ENCODE measurements around the gene ANKIB1. TPM values are rescaled to one million over a fixed set of nuclear protein-coding genes. Genes with fewer than 3 reads are reported as not detected.

Gene ANKIB1
- total RNA-seq, 2 experiments from 2014 or later, result 60.0 to 66.9 TPM

- Histone ChIP-seq H3K9me3 (ENCODE audit: control insufficient read depth in 1 of 2, insufficient read depth in 1 of 2, low read length in 2 of 2) (no peaks in the 10 kb centered on the region), H3K36me3 (ENCODE audit: insufficient read depth, low read length) (peaks cover 14% of the 10 kb centered on the region), H3K27me3 (ENCODE audit: control insufficient read depth in 1 of 2, insufficient read depth in 2 of 2, low read length in 2 of 2) (no peaks in the 10 kb centered on the region), H3K27ac (ENCODE audit: low read depth in 1 of 2, low read length in 2 of 2) (no peak overlapping the region), H3K4me1 (ENCODE audit: insufficient read depth, low read length) (no peaks in the 10 kb centered on the region), H3K4me3 (ENCODE audit: low read length) (no peak overlapping the region)
- no peaks in the 10 kb centered on the region for H3K27me3 Mint-ChIP-seq
- no peak overlapping the region for H3K4me3 Mint-ChIP-seq
- POLR2A ChIA-PET, result no interaction called here
- TF ChIP-seq, protein P1, sequence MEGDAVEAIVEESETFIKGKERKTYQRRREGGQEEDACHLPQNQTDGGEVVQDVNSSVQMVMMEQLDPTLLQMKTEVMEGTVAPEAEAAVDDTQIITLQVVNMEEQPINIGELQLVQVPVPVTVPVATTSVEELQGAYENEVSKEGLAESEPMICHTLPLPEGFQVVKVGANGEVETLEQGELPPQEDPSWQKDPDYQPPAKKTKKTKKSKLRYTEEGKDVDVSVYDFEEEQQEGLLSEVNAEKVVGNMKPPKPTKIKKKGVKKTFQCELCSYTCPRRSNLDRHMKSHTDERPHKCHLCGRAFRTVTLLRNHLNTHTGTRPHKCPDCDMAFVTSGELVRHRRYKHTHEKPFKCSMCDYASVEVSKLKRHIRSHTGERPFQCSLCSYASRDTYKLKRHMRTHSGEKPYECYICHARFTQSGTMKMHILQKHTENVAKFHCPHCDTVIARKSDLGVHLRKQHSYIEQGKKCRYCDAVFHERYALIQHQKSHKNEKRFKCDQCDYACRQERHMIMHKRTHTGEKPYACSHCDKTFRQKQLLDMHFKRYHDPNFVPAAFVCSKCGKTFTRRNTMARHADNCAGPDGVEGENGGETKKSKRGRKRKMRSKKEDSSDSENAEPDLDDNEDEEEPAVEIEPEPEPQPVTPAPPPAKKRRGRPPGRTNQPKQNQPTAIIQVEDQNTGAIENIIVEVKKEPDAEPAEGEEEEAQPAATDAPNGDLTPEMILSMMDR (IDR thresholded peaks at IDR 0.05), result no peak
- no peak overlapping the region for H3K27ac Mint-ChIP-seq
- intact Hi-C loops (cut with DNase I, micrococcal nuclease), result no loop called here
- ATAC-seq (ENCODE audit: poor library complexity) (no peak), DNase-seq (no peak)
- H3K9me3 Mint-ChIP-seq, result no peaks in the 10 kb centered on the region
- H3K36me3 Mint-ChIP-seq (ENCODE audit: low read depth), result peaks cover 43% of the 10 kb centered on the region
- CTCF ChIA-PET, result no interaction called here
- H3K4me1 Mint-ChIP-seq (ENCODE audit: low read depth), result peaks cover 17% of the 10 kb centered on the region
Measured at GRCh38 chr7:92295391-92295790, 49.6 kb downstream of the ANKIB1 start.

- no peaks in the 10 kb centered on the region for H3K4me1 ChIP-seq (ENCODE audit: insufficient read depth, low read length)
- intact Hi-C loops (cut with DNase I, micrococcal nuclease), result no loop called here
- Mint-ChIP-seq H3K27ac (no peak overlapping the region), H3K4me1 (ENCODE audit: low read depth) (peaks cover 12% of the 10 kb centered on the region), H3K4me3 (no peak overlapping the region), H3K9me3 (no peaks in the 10 kb centered on the region), H3K27me3 (no peaks in the 10 kb centered on the region), H3K36me3 (ENCODE audit: low read depth) (peaks cover 50% of the 10 kb centered on the region)
- no peaks in the 10 kb centered on the region for H3K9me3 ChIP-seq (ENCODE audit: control insufficient read depth in 1 of 2, insufficient read depth in 1 of 2, low read length in 2 of 2)
- H3K4me3 ChIP-seq (ENCODE audit: low read length), result no peak overlapping the region
- H3K27me3 ChIP-seq (ENCODE audit: control insufficient read depth in 1 of 2, insufficient read depth in 2 of 2, low read length in 2 of 2), result no peaks in the 10 kb centered on the region
- POLR2A ChIA-PET, result no interaction called here
- DNase-seq (no peak), ATAC-seq (ENCODE audit: poor library complexity) (no peak)
- peaks cover 17% of the 10 kb centered on the region for H3K36me3 ChIP-seq (ENCODE audit: insufficient read depth, low read length)
- CTCF ChIA-PET, result interaction anchor here (0.7 kb wide), 1 partner anchor 11 kb away, joined by 3 read pairs; no protein-coding TSS in a partner anchor
- TF ChIP-seq, protein P1 (IDR thresholded peaks at IDR 0.05), result no peak
- H3K27ac ChIP-seq (ENCODE audit: low read depth in 1 of 2, low read length in 2 of 2), result no peak overlapping the region
Measured at GRCh38 chr7:92296235-92296634, 50.5 kb downstream of the ANKIB1 start.

DNA sequence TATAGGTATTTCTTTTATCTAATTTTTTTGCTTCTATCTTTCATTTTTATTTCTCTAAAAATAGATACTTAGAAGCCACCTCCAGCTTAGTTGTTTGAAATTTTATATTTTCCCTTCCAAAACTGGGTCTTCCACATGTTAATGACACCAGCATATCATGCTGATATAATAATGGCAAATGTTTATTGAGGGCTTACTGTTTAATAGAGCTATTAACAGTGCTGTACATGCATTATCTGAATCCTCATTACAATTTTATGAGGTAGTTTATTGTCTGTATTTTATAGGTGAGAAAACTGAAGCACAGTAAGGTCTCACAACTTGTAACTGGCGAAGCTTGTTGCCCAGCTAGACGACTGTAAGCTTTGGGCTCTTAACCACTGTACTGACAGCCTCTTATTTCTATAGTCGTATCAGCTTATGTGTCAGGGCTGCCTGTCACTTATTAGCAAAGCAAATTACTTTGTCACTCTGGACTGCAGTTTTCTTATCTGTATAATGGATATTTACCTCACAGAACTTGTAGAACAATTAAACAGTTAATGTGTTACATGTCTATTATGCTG lies 51.2 kb downstream of the ANKIB1 start:
- Mint-ChIP-seq H3K4me1 (ENCODE audit: low read depth) (peaks cover 12% of the 10 kb centered on the region), H3K27ac (no peak overlapping the region), H3K4me3 (no peak overlapping the region), H3K27me3 (no peaks in the 10 kb centered on the region), H3K9me3 (no peaks in the 10 kb centered on the region), H3K36me3 (ENCODE audit: low read depth) (peaks cover 52% of the 10 kb centered on the region)
- Histone ChIP-seq H3K4me3 (ENCODE audit: low read length) (no peak overlapping the region), H3K27me3 (ENCODE audit: control insufficient read depth in 1 of 2, insufficient read depth in 2 of 2, low read length in 2 of 2) (no peaks in the 10 kb centered on the region), H3K27ac (ENCODE audit: low read depth in 1 of 2, low read length in 2 of 2) (no peak overlapping the region), H3K9me3 (ENCODE audit: control insufficient read depth in 1 of 2, insufficient read depth in 1 of 2, low read length in 2 of 2) (no peaks in the 10 kb centered on the region), H3K36me3 (ENCODE audit: insufficient read depth, low read length) (peaks cover 18% of the 10 kb centered on the region), H3K4me1 (ENCODE audit: insufficient read depth, low read length) (no peaks in the 10 kb centered on the region)
- no peak for DNase-seq
- TF ChIP-seq, protein P1 (IDR thresholded peaks at IDR 0.05), result no peak
- intact Hi-C loops (cut with DNase I, micrococcal nuclease), result no loop called here
- ChIA-PET CTCF (interaction anchor here (0.5 to 0.7 kb wide), 2 partner anchors 10 to 574 kb away, joined by 3 read pairs; no protein-coding TSS in a partner anchor), POLR2A (no interaction called here)
- ATAC-seq (ENCODE audit: poor library complexity), result no peak

Data from CD4-positive, alpha-beta T cell (primary cell).